ENCODE results near the gene FN3KRP.

Gene FN3KRP

GRCh38 chr17:82722341-82723013 lies 6.0 kb downstream of the FN3KRP start:
- no peaks in the 10 kb centered on the region for H3K27me3 ChIP-seq (ENCODE audit: insufficient read depth, poor library complexity, severe bottlenecking)
- DNase-seq (ENCODE audit: low spot score) (no peak), ATAC-seq (ENCODE audit: low read depth) (no peak)
- TF ChIP-seq, protein P1, sequence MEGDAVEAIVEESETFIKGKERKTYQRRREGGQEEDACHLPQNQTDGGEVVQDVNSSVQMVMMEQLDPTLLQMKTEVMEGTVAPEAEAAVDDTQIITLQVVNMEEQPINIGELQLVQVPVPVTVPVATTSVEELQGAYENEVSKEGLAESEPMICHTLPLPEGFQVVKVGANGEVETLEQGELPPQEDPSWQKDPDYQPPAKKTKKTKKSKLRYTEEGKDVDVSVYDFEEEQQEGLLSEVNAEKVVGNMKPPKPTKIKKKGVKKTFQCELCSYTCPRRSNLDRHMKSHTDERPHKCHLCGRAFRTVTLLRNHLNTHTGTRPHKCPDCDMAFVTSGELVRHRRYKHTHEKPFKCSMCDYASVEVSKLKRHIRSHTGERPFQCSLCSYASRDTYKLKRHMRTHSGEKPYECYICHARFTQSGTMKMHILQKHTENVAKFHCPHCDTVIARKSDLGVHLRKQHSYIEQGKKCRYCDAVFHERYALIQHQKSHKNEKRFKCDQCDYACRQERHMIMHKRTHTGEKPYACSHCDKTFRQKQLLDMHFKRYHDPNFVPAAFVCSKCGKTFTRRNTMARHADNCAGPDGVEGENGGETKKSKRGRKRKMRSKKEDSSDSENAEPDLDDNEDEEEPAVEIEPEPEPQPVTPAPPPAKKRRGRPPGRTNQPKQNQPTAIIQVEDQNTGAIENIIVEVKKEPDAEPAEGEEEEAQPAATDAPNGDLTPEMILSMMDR (IDR thresholded peaks at IDR 0.05; ENCODE audit: poor library complexity, severe bottlenecking): no peak
- H3K4me1 ChIP-seq (ENCODE audit: insufficient read depth, poor library complexity, severe bottlenecking): no peaks in the 10 kb centered on the region
- H3K4me3 ChIP-seq (ENCODE audit: severe bottlenecking): no peak overlapping the region
- no peak overlapping the region for H3K27ac ChIP-seq (ENCODE audit: poor library complexity, severe bottlenecking)
- no peaks in the 10 kb centered on the region for H3K9me3 ChIP-seq (ENCODE audit: severe bottlenecking)
- peaks cover 54% of the 10 kb centered on the region for H3K36me3 ChIP-seq (ENCODE audit: low read depth)

GRCh38 chr17:82723169-82723807 lies 6.8 kb downstream of the FN3KRP start:
- Histone ChIP-seq H3K9me3 (ENCODE audit: severe bottlenecking) (no peaks in the 10 kb centered on the region), H3K27me3 (ENCODE audit: insufficient read depth, poor library complexity, severe bottlenecking) (no peaks in the 10 kb centered on the region), H3K27ac (ENCODE audit: poor library complexity, severe bottlenecking) (no peak overlapping the region), H3K4me1 (ENCODE audit: insufficient read depth, poor library complexity, severe bottlenecking) (no peaks in the 10 kb centered on the region), H3K36me3 (ENCODE audit: low read depth) (peaks cover 59% of the 10 kb centered on the region), H3K4me3 (ENCODE audit: severe bottlenecking) (no peak overlapping the region)
- DNase-seq (ENCODE audit: low spot score) (no peak), ATAC-seq (ENCODE audit: low read depth) (no peak)
- TF ChIP-seq, protein P1 (IDR thresholded peaks at IDR 0.05; ENCODE audit: poor library complexity, severe bottlenecking): no peak

DNA sequence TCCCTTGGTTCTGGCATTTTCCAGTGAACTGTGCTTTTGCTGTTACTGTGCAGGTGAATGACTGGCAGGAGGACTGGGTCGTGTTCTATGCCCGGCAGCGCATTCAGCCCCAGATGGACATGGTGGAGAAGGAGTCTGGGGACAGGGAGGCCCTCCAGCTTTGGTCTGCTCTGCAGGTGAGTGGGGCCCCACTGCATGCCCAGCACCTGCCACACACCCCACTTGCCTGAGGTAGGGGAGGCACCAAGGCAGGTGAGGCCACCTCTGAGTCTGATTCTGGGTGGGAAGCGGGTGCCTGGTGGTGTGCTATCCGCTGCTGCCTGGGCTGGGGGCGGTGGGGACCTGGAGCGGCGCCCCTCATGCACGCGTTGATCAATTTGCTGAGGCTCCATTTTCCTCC lies 9.9 kb downstream of the FN3KRP start:
- ATAC-seq (ENCODE audit: low read depth): no peak
- Histone ChIP-seq H3K9me3 (ENCODE audit: severe bottlenecking) (no peaks in the 10 kb centered on the region), H3K27me3 (ENCODE audit: insufficient read depth, poor library complexity, severe bottlenecking) (no peaks in the 10 kb centered on the region), H3K4me3 (ENCODE audit: severe bottlenecking) (no peak overlapping the region), H3K27ac (ENCODE audit: poor library complexity, severe bottlenecking) (no peak overlapping the region), H3K36me3 (ENCODE audit: low read depth) (peaks cover 32% of the 10 kb centered on the region), H3K4me1 (ENCODE audit: insufficient read depth, poor library complexity, severe bottlenecking) (no peaks in the 10 kb centered on the region)
- TF ChIP-seq, protein P1 (IDR thresholded peaks at IDR 0.05; ENCODE audit: poor library complexity, severe bottlenecking): no peak
- no peak for DNase-seq (ENCODE audit: low spot score)

GRCh38 chr17:82729479-82730260 lies 13.2 kb downstream of the FN3KRP start:
- H3K9me3 ChIP-seq (ENCODE audit: severe bottlenecking): peaks cover 12% of the 10 kb centered on the region
- no peak overlapping the region for H3K27ac ChIP-seq (ENCODE audit: poor library complexity, severe bottlenecking)
- ATAC-seq (ENCODE audit: low read depth) (0 out of 3 replicates have a peak, but pooled peaks have one; percentile 14), DNase-seq (ENCODE audit: low spot score) (no peak)
- H3K36me3 ChIP-seq (ENCODE audit: low read depth): peaks cover 24% of the 10 kb centered on the region
- no peaks in the 10 kb centered on the region for H3K4me1 ChIP-seq (ENCODE audit: insufficient read depth, poor library complexity, severe bottlenecking)
- H3K27me3 ChIP-seq (ENCODE audit: insufficient read depth, poor library complexity, severe bottlenecking): no peaks in the 10 kb centered on the region
- TF ChIP-seq, protein P1 (IDR thresholded peaks at IDR 0.05; ENCODE audit: poor library complexity, severe bottlenecking): no peak
- no peak overlapping the region for H3K4me3 ChIP-seq (ENCODE audit: severe bottlenecking)

Data from RWPE2 (cell line).